Measurements from ENCODE around the gene HHIP. TPM values are rescaled to one million over a fixed set of nuclear protein-coding genes. Genes with fewer than 3 reads are reported as not detected.

The HHIP gene
- total and polyA plus RNA-seq, 2 donors (not counting 1 experiment from before 2014, with no cell fraction given), result 0.39 TPM; not detected in 1

GRCh38 chr4:144614850-144615585 lies 30.9 kb upstream of the HHIP start:
- POLR2A ChIA-PET, result no interaction called here
- no peak overlapping the region for H3K4me2 ChIP-seq (replicated peaks; ENCODE audit: low read depth, low read length, poor library complexity, severe bottlenecking)

More at GRCh38 chr4:144614850-144615585, 30.9 kb upstream of the HHIP start:
- H3K36me3 ChIP-seq (replicated peaks in 1 of 2; ENCODE audit: control extremely low read depth in 1 of 2, control insufficient read depth in 1 of 2, extremely low read depth in 1 of 2, insufficient read depth in 2 of 2, low read length in 1 of 2), result no peaks in the 10 kb centered on the region
- no peaks in the 10 kb centered on the region for H4K20me1 ChIP-seq (ENCODE audit: control insufficient read depth, insufficient read depth, low read length, poor library complexity, severe bottlenecking)
- DNase-seq, result no peak
- H3K9ac ChIP-seq (ENCODE audit: low read length), result no peak overlapping the region
- H3K4me3 ChIP-seq (ENCODE audit: control extremely low read depth in 1 of 5, extremely low read depth in 1 of 5, insufficient read depth in 1 of 5, low read depth in 2 of 5, low read length in 4 of 5), result no peak overlapping the region
- no peak overlapping the region for H2AFZ ChIP-seq (ENCODE audit: insufficient read depth, low read depth, low read length, poor library complexity, severe bottlenecking)
- WGBS (ENCODE audit: insufficient coverage), result 67% methylated on average over 1 of the region's 3 CpGs
- Mint-ChIP-seq H3K27ac (no peak overlapping the region), H3K4me1 (no peaks in the 10 kb centered on the region), H3K27me3 (peaks cover 5% of the 10 kb centered on the region), H3K9me3 (ENCODE audit: insufficient read depth) (no peaks in the 10 kb centered on the region), H3K4me3 (no peak overlapping the region)
- intact Hi-C loops (cut with micrococcal nuclease), result no loop called here
- H3K27ac ChIP-seq (ENCODE audit: low read length in 2 of 2), result no peak overlapping the region
- H3K4me1 ChIP-seq (ENCODE audit: control insufficient read depth in 2 of 2, insufficient read depth in 2 of 2, low read length in 2 of 2), result no peaks in the 10 kb centered on the region
- no peaks in the 10 kb centered on the region for H3K9me3 ChIP-seq (ENCODE audit: control extremely low read depth in 1 of 3, control insufficient read depth in 2 of 3, insufficient read depth in 1 of 3, low read length in 2 of 3)
- CTCF ChIA-PET, result no interaction called here
- no peak for TF ChIP-seq CTCF (IDR thresholded peaks at IDR 0.05)
- no peak for TF ChIP-seq EZH2 (IDR thresholded peaks at IDR 0.05; ENCODE audit: borderline replicate concordance, insufficient read depth, low read depth, low read length, poor library complexity, severe bottlenecking)
- H3K79me2 ChIP-seq (ENCODE audit: control insufficient read depth, insufficient read depth, low read length), result no peaks in the 10 kb centered on the region
- H3K27me3 ChIP-seq (replicated peaks in 1 of 4; ENCODE audit: control extremely low read depth in 1 of 4, control insufficient read depth in 3 of 4, insufficient read depth in 4 of 4, low read length in 3 of 4), result no peaks in the 10 kb centered on the region
- ATAC-seq (ENCODE audit: low read depth), result no peak

All from B cell (primary cell).